ENCODE measurements around the gene SLC26A11.

DNA sequence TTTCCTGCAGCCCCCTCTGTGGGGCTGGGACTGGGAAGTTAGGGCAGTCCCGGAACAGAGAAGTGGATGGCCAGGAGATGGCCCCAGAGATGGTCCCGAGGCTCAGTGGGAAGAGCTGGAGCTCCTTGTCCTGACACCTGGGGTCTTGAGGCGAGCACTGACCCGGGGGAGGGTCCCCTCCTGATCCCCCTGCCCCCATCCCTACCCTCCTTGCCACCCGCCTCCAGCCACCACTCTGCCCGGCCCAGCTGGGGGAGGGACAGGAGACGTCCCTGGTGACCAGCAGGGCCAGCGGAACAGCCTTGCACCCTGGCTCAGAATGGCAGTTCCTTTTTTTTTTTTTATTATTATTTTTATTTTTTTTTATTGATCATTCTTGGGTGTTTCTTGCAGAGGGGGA is 26.5 kb downstream of the SLC26A11 start:
- TF ChIP-seq, protein P1, sequence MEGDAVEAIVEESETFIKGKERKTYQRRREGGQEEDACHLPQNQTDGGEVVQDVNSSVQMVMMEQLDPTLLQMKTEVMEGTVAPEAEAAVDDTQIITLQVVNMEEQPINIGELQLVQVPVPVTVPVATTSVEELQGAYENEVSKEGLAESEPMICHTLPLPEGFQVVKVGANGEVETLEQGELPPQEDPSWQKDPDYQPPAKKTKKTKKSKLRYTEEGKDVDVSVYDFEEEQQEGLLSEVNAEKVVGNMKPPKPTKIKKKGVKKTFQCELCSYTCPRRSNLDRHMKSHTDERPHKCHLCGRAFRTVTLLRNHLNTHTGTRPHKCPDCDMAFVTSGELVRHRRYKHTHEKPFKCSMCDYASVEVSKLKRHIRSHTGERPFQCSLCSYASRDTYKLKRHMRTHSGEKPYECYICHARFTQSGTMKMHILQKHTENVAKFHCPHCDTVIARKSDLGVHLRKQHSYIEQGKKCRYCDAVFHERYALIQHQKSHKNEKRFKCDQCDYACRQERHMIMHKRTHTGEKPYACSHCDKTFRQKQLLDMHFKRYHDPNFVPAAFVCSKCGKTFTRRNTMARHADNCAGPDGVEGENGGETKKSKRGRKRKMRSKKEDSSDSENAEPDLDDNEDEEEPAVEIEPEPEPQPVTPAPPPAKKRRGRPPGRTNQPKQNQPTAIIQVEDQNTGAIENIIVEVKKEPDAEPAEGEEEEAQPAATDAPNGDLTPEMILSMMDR (conservative IDR thresholded peaks at IDR 0.05 in 1 of 2, IDR thresholded peaks at IDR 0.05 in 1 of 2; ENCODE audit: extremely low read depth in 1 of 2, insufficient read depth in 1 of 2, low read depth in 1 of 2, low read length in 2 of 2) = no peak
- no peak for TF ChIP-seq EZH2 (IDR thresholded peaks at IDR 0.05; ENCODE audit: borderline replicate concordance, low read length)
